ENCODE data around the gene CX3CR1.

Gene CX3CR1, protein sequence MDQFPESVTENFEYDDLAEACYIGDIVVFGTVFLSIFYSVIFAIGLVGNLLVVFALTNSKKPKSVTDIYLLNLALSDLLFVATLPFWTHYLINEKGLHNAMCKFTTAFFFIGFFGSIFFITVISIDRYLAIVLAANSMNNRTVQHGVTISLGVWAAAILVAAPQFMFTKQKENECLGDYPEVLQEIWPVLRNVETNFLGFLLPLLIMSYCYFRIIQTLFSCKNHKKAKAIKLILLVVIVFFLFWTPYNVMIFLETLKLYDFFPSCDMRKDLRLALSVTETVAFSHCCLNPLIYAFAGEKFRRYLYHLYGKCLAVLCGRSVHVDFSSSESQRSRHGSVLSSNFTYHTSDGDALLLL

DNA sequence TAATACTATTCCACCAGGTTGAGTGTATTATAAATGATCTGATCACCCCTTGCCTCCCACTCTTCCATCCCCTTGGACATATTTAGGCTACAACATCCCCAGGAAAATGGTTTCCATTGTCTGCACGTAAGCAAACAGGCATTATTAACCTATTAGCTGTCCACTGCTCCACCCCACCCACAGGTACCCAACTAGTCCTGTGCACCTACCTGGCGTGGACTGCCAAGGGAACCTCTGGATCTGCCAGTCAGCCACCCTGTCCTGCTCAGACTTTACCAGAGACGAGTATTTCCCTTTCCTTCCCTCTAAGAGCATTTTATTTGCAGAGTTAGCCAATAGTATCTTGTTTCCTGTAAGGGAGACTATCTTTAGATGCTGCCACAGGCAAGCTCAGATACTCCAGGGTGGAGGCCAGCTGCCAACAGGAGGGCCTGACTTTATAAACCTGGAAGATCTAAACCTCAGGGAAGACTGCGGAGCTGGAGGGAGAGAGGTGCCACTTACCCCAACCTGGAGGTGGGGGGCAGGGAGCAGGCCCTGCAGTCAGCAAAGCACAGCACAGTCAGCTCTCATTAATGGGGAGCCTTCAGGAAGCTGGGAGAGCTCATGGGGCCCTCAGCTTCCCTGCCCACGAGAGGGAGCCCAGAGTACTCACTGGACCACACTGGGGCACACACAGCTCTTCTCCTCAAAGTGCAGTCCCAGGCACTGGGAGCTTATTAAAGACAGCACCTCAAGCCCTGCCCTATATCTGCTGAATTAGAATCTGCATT lies at the start of gene CX3CR1:
Gene CX3CR1 (minus strand): TSS at position 292 of the 773 bp plus-strand sequence. CDS start 13,527 bp downstream, outside the sequence.
- TF ChIP-seq SUZ12 (IDR thresholded peaks at IDR 0.05; ENCODE audit: extremely low read depth, insufficient read depth, insufficient read length) (no peak), YY1 (IDR thresholded peaks at IDR 0.05; ENCODE audit: insufficient read depth, insufficient read length) (no peak), ZNF274 (IDR thresholded peaks at IDR 0.05; ENCODE audit: low read depth, low read length) (no peak)
- Histone ChIP-seq H3K27me3 (ENCODE audit: insufficient read depth, insufficient read length) (no peaks in the 10 kb centered on the region), H3K9me3 (ENCODE audit: insufficient read depth, low read length) (no peaks in the 10 kb centered on the region), H3K4me1 (ENCODE audit: insufficient read depth, insufficient read length) (no peaks in the 10 kb centered on the region), H3K4me3 (ENCODE audit: insufficient read length, low read depth) (no peak within 1 kb of the TSS), H3K9ac (ENCODE audit: insufficient read length, low read depth) (no peak within 1 kb of the TSS), H3K36me3 (ENCODE audit: insufficient read depth, insufficient read length, low read length) (no peaks in the 10 kb centered on the region)
- no peak for DNase-seq (ENCODE audit: low read depth, low spot score)

DNA sequence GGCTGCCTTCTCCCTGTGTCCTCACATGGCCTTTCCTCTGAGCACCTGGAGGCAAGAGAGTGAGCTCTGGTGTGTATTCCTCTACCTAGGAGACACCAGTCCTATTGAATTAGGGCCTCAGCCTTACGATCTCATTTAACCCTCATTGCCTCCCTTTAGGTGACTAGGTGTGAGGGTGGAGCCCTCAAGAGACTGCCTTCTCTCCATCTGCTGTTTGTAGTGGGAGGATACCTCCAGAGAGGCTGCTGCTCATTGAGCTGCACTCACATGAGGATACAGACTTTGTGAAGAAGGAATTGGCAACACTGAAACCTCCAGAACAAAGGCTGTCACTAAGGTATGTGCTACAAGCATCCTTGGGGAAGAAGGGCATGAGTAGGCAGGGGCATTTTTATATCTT lies 49.7 kb upstream of the CX3CR1 start, which contains the start of gene CCR8:
Gene CCR8 (plus strand): TSS at position 217 of the 400 bp plus-strand sequence. CDS start 2,623 bp downstream, outside the sequence.
- Histone ChIP-seq H3K36me3 (ENCODE audit: insufficient read depth, insufficient read length, low read length) (no peaks in the 10 kb centered on the region), H3K27me3 (ENCODE audit: insufficient read depth, insufficient read length) (no peaks in the 10 kb centered on the region), H3K4me1 (ENCODE audit: insufficient read depth, insufficient read length) (no peaks in the 10 kb centered on the region), H3K9me3 (ENCODE audit: insufficient read depth, low read length) (no peaks in the 10 kb centered on the region), H3K4me3 (ENCODE audit: insufficient read length, low read depth) (no peak within 1 kb of the TSS), H3K9ac (ENCODE audit: insufficient read length, low read depth) (no peak within 1 kb of the TSS)
- no peak for TF ChIP-seq YY1 (IDR thresholded peaks at IDR 0.05; ENCODE audit: insufficient read depth, insufficient read length)
- no peak for TF ChIP-seq SUZ12 (IDR thresholded peaks at IDR 0.05; ENCODE audit: extremely low read depth, insufficient read depth, insufficient read length)
- TF ChIP-seq ZNF274 (IDR thresholded peaks at IDR 0.05; ENCODE audit: low read depth, low read length): no peak
- DNase-seq (ENCODE audit: low read depth, low spot score): no peak

DNA sequence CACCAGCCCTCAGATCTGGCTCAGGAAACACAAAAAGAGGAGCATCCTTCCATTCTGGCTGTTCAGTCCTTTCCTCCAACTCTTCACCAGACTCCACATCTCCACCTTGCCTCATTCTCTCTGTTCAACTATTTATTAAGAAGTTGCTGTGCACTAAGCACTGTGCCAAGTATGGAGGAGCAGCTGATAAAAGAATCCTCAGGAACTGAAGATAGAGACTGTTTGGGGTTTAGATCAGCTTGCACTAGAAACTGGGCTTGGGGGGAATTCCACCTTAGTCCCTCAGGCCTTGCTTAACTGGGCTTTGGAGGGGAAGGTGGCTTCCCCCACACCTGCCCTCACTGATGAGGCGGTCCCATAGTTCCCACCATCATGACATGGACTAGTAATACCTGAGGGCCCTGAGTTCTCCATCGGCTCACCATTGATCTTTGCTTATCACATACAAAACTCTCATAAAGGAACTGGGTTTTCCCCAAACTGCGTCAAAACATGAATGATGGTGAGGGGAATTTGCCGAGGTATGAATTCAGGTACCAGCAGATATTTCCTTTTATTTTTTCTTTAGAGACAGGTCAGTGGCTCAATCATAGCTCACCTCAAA lies 48.0 kb upstream of the CX3CR1 start:
- no peak overlapping the region for H3K4me3 ChIP-seq (ENCODE audit: insufficient read length, low read depth)
- no peak overlapping the region for H3K9ac ChIP-seq (ENCODE audit: insufficient read length, low read depth)
- H3K4me1 ChIP-seq (ENCODE audit: insufficient read depth, insufficient read length): no peaks in the 10 kb centered on the region
- TF ChIP-seq ZNF274 (IDR thresholded peaks at IDR 0.05; ENCODE audit: low read depth, low read length) (no peak), YY1 (IDR thresholded peaks at IDR 0.05; ENCODE audit: insufficient read depth, insufficient read length) (no peak), SUZ12 (IDR thresholded peaks at IDR 0.05; ENCODE audit: extremely low read depth, insufficient read depth, insufficient read length) (no peak)
- DNase-seq (ENCODE audit: low read depth, low spot score): no peak
- no peaks in the 10 kb centered on the region for H3K36me3 ChIP-seq (ENCODE audit: insufficient read depth, insufficient read length, low read length)
- no peaks in the 10 kb centered on the region for H3K27me3 ChIP-seq (ENCODE audit: insufficient read depth, insufficient read length)
- H3K9me3 ChIP-seq (ENCODE audit: insufficient read depth, low read length): no peaks in the 10 kb centered on the region

DNA sequence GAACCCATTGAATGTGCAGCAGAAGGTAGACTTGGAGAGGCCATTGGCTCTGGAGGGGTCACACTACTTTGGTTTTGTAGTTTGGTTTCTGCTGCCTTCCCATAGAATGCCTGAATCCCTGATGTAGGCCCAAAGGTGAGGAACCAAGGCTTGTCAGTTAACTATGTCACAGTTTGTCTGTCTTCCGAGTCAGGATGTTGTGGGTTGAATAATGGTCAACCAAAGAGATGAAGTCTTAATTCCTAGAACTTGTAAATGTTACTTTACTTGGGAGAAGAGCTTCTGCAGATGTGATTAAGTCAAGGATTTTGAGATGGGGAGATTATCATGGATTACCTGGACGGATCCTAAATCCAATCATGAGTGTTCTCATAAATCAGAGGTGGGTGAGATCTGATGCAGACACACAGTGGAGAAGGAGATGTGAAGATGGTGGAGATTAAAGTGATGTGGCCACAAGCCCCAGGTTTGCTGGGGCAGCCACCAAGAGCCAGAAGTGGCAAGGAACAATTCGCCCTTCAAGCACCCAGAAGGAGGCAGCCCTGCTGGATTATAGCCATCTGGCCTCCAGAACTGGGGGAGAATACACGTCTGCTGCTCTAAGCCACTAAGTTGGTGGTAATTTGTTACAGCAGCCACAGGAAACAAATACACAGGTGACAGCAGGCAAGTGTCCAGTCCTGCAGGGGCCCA lies 47.4 kb upstream of the CX3CR1 start:
- no peak for TF ChIP-seq ZNF274 (IDR thresholded peaks at IDR 0.05; ENCODE audit: low read depth, low read length)
- no peak for TF ChIP-seq YY1 (IDR thresholded peaks at IDR 0.05; ENCODE audit: insufficient read depth, insufficient read length)
- TF ChIP-seq SUZ12 (IDR thresholded peaks at IDR 0.05; ENCODE audit: extremely low read depth, insufficient read depth, insufficient read length): no peak
- H3K36me3 ChIP-seq (ENCODE audit: insufficient read depth, insufficient read length, low read length): no peaks in the 10 kb centered on the region
- H3K9me3 ChIP-seq (ENCODE audit: insufficient read depth, low read length): no peaks in the 10 kb centered on the region
- H3K4me1 ChIP-seq (ENCODE audit: insufficient read depth, insufficient read length): no peaks in the 10 kb centered on the region
- H3K27me3 ChIP-seq (ENCODE audit: insufficient read depth, insufficient read length): no peaks in the 10 kb centered on the region
- no peak overlapping the region for H3K4me3 ChIP-seq (ENCODE audit: insufficient read length, low read depth)
- no peak for DNase-seq (ENCODE audit: low read depth, low spot score)
- H3K9ac ChIP-seq (ENCODE audit: insufficient read length, low read depth): no peak overlapping the region

DNA sequence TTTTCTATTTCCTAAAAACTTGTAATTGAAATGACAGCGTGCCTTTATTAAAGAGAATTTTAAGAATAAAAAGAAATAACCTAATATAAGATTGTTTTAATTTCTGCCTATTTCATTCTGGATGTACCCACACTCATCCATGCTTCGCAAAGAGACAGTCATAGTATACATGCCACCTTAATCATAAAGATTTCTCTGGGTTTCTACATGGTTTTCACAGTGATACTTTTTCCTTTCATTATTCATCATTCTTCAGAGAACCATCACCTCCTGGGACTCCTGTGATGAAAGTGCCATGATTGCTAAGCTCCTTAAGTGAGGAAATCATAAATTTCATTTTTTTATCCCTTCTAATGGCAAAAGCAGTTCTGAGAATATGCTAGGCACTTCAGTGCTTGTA lies 45.4 kb upstream of the CX3CR1 start:
- H3K27me3 ChIP-seq (ENCODE audit: insufficient read depth, insufficient read length): no peaks in the 10 kb centered on the region
- TF ChIP-seq SUZ12 (IDR thresholded peaks at IDR 0.05; ENCODE audit: extremely low read depth, insufficient read depth, insufficient read length) (no peak), YY1 (IDR thresholded peaks at IDR 0.05; ENCODE audit: insufficient read depth, insufficient read length) (no peak), ZNF274 (IDR thresholded peaks at IDR 0.05; ENCODE audit: low read depth, low read length) (no peak)
- H3K4me3 ChIP-seq (ENCODE audit: insufficient read length, low read depth): no peak overlapping the region
- DNase-seq (ENCODE audit: low read depth, low spot score): no peak
- H3K9me3 ChIP-seq (ENCODE audit: insufficient read depth, low read length): no peaks in the 10 kb centered on the region
- no peaks in the 10 kb centered on the region for H3K36me3 ChIP-seq (ENCODE audit: insufficient read depth, insufficient read length, low read length)
- H3K4me1 ChIP-seq (ENCODE audit: insufficient read depth, insufficient read length): no peaks in the 10 kb centered on the region
- no peak overlapping the region for H3K9ac ChIP-seq (ENCODE audit: insufficient read length, low read depth)

DNA sequence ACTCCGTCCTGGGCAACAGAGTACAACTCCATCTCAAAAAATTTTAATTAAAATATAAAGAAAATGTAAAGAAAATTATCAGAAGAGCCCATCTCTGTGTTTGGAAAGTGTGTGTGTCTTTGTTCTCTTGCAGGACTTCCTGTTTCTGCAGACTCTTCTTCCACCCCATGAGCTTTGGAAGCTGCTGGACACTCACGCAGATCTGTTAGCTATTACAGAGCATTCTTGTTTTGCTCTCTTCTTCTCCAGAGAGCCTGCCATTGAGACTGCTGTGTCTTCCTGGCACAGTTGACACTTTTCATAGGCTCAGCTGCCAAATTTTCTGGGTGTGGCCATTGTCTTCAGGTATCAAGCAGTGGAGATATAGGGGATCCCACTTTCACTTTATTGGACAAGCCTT lies 43.7 kb upstream of the CX3CR1 start:
- Histone ChIP-seq H3K4me1 (ENCODE audit: insufficient read depth, insufficient read length) (no peaks in the 10 kb centered on the region), H3K27me3 (ENCODE audit: insufficient read depth, insufficient read length) (no peaks in the 10 kb centered on the region), H3K36me3 (ENCODE audit: insufficient read depth, insufficient read length, low read length) (no peaks in the 10 kb centered on the region), H3K9me3 (ENCODE audit: insufficient read depth, low read length) (no peaks in the 10 kb centered on the region), H3K9ac (ENCODE audit: insufficient read length, low read depth) (no peak overlapping the region), H3K4me3 (ENCODE audit: insufficient read length, low read depth) (no peak overlapping the region)
- TF ChIP-seq ZNF274 (IDR thresholded peaks at IDR 0.05; ENCODE audit: low read depth, low read length) (no peak), SUZ12 (IDR thresholded peaks at IDR 0.05; ENCODE audit: extremely low read depth, insufficient read depth, insufficient read length) (no peak), YY1 (IDR thresholded peaks at IDR 0.05; ENCODE audit: insufficient read depth, insufficient read length) (no peak)
- no peak for DNase-seq (ENCODE audit: low read depth, low spot score)

Measured in NT2/D1 (cell line).